HG02943 (cell line): ENCODE results near the gene KIAA1217.

Experiments used
- ATAC-seq: cut with Tn5 transposase; IDR thresholded peaks from one replicate; pipeline ENCODE4 v1.9.1; 2021; ENCODE audit warnings: mild to moderate bottlenecking, low read depth, moderate library complexity; ENCODE audit not compliant: unreplicated experiment

Gene KIAA1217

GRCh38 chr10:24208661-24209431 is at the start of gene KIAA1217:
TSS of gene KIAA1217 (plus strand) at chr10:24209138. CDS start at chr10:24209194, 56 bp downstream.
- ATAC-seq, result peak; percentile 38

GRCh38 chr10:24162206-24162985 is 46.5 kb upstream of the KIAA1217 start:
- no peak for ATAC-seq

GRCh38 chr10:24163485-24163884 is 45.5 kb upstream of the KIAA1217 start:
- no peak for ATAC-seq

GRCh38 chr10:24168258-24169170 is 40.4 kb upstream of the KIAA1217 start:
- ATAC-seq, result no peak

- no peak for ATAC-seq
Observed at GRCh38 chr10:24170199-24170598, 38.7 kb upstream of the KIAA1217 start.

GRCh38 chr10:24172909-24173308 is 36.0 kb upstream of the KIAA1217 start:
- no peak for ATAC-seq

- ATAC-seq, result no peak
Observed at GRCh38 chr10:24174014-24174413, 34.9 kb upstream of the KIAA1217 start.

GRCh38 chr10:24176658-24177057 is 32.3 kb upstream of the KIAA1217 start:
- no peak for ATAC-seq

- ATAC-seq, result no peak
Observed at GRCh38 chr10:24177636-24178035, 31.3 kb upstream of the KIAA1217 start.

- no peak for ATAC-seq
Observed at GRCh38 chr10:24180891-24181290, 28.0 kb upstream of the KIAA1217 start.

GRCh38 chr10:24184455-24184854 is 24.5 kb upstream of the KIAA1217 start:
- ATAC-seq, result no peak

- no peak for ATAC-seq
Observed at GRCh38 chr10:24193330-24193729, 15.6 kb upstream of the KIAA1217 start.

GRCh38 chr10:24197263-24197662 is 11.7 kb upstream of the KIAA1217 start:
- no peak for ATAC-seq

- no peak for ATAC-seq
Observed at GRCh38 chr10:24201503-24202180, 7.3 kb upstream of the KIAA1217 start.

GRCh38 chr10:24202181-24202570 is 6.8 kb upstream of the KIAA1217 start:
- no peak for ATAC-seq

GRCh38 chr10:24205821-24206220 is 3.1 kb upstream of the KIAA1217 start:
- no peak for ATAC-seq

GRCh38 chr10:24206334-24206733 is 2.6 kb upstream of the KIAA1217 start:
- ATAC-seq, result no peak

GRCh38 chr10:24206926-24207325 is 2.0 kb upstream of the KIAA1217 start:
- ATAC-seq, result no peak

GRCh38 chr10:24207341-24207740 is 1.6 kb upstream of the KIAA1217 start:
- ATAC-seq, result no peak
